Astrocyte (in vitro differentiated cells and primary cell): ENCODE results near the gene WASHC3.

Experiments used
- EZH2 ChIP-seq: IDR thresholded peaks from 2 replicates; pipeline ENCODE4 v1.6.1; 2012; ENCODE audit warnings: mild to moderate bottlenecking, low read length, inconsistent platforms; ENCODE audit not compliant: insufficient read depth
- TF ChIP-seq, protein P1 (sequence below): IDR thresholded peaks from 2 replicates; pipeline ENCODE4 v1.5.1; 2011; ENCODE audit warnings: low read depth, mild to moderate bottlenecking, inconsistent platforms, low read length, moderate library complexity; ENCODE audit not compliant: insufficient read depth

- TF ChIP-seq, protein P1, sequence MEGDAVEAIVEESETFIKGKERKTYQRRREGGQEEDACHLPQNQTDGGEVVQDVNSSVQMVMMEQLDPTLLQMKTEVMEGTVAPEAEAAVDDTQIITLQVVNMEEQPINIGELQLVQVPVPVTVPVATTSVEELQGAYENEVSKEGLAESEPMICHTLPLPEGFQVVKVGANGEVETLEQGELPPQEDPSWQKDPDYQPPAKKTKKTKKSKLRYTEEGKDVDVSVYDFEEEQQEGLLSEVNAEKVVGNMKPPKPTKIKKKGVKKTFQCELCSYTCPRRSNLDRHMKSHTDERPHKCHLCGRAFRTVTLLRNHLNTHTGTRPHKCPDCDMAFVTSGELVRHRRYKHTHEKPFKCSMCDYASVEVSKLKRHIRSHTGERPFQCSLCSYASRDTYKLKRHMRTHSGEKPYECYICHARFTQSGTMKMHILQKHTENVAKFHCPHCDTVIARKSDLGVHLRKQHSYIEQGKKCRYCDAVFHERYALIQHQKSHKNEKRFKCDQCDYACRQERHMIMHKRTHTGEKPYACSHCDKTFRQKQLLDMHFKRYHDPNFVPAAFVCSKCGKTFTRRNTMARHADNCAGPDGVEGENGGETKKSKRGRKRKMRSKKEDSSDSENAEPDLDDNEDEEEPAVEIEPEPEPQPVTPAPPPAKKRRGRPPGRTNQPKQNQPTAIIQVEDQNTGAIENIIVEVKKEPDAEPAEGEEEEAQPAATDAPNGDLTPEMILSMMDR, result no peak
- TF ChIP-seq EZH2, result no peak
Measured at GRCh38 chr12:102016472-102016871, 45.3 kb downstream of the WASHC3 start.
